HG03159 (cell line): ENCODE data around the gene CD2AP.
"Not testable (repeated sequence)": the region's sequence is repeated elsewhere in the genome, so short reads cannot be mapped to it uniquely, and the experiment has no call there.

Experiments
- ATAC-seq: cut with Tn5 transposase; IDR thresholded peaks from one replicate; pipeline ENCODE4 v1.9.1; 2021; ENCODE audit warnings: mild to moderate bottlenecking, moderate library complexity; ENCODE audit not compliant: unreplicated experiment

The CD2AP gene

GRCh38 chr6:47553243-47553642 lies 75.7 kb downstream of the CD2AP start:
- not testable (repeated sequence) for ATAC-seq

- not testable (repeated sequence) for ATAC-seq
Measured at GRCh38 chr6:47556459-47556858, 78.9 kb downstream of the CD2AP start.

GRCh38 chr6:47563162-47563561 lies 85.6 kb downstream of the CD2AP start:
- ATAC-seq: no peak

GRCh38 chr6:47566602-47567001 lies 89.0 kb downstream of the CD2AP start:
- not testable (repeated sequence) for ATAC-seq

GRCh38 chr6:47567586-47567985 lies 90.0 kb downstream of the CD2AP start:
- no peak for ATAC-seq

- no peak for ATAC-seq
Measured at GRCh38 chr6:47571488-47571887, 93.9 kb downstream of the CD2AP start.

- no peak for ATAC-seq
Measured at GRCh38 chr6:47573109-47573508, 95.5 kb downstream of the CD2AP start.

GRCh38 chr6:47574789-47575188 lies 97.2 kb downstream of the CD2AP start:
- no peak for ATAC-seq

- no peak for ATAC-seq
Measured at GRCh38 chr6:47579040-47579439, 101.5 kb downstream of the CD2AP start.

- ATAC-seq: peak; percentile 74
Measured at GRCh38 chr6:47581591-47581990, 104.0 kb downstream of the CD2AP start.

GRCh38 chr6:47587493-47587892 lies 109.9 kb downstream of the CD2AP start:
- no peak for ATAC-seq

- no peak for ATAC-seq
Measured at GRCh38 chr6:47592131-47592840, 114.7 kb downstream of the CD2AP start.

- ATAC-seq: no peak
Measured at GRCh38 chr6:47593979-47594378, 116.4 kb downstream of the CD2AP start.

- no peak for ATAC-seq
Measured at GRCh38 chr6:47595785-47596184, 118.2 kb downstream of the CD2AP start.

GRCh38 chr6:47598367-47598766 lies 120.8 kb downstream of the CD2AP start:
- ATAC-seq: no peak

- no peak for ATAC-seq
Measured at GRCh38 chr6:47599512-47599911, 121.9 kb downstream of the CD2AP start.

GRCh38 chr6:47603227-47603626 lies 125.6 kb downstream of the CD2AP start:
- no peak for ATAC-seq

GRCh38 chr6:47603995-47604394 lies 126.4 kb downstream of the CD2AP start:
- no peak for ATAC-seq

GRCh38 chr6:47621838-47622449 lies 144.4 kb downstream of the CD2AP start:
- ATAC-seq: no peak

- no peak for ATAC-seq
Measured at GRCh38 chr6:47626782-47627181, 149.2 kb downstream of the CD2AP start.

GRCh38 chr6:47628448-47629272 lies 151.1 kb downstream of the CD2AP start:
- ATAC-seq: no peak

GRCh38 chr6:47629954-47630353 lies 152.4 kb downstream of the CD2AP start:
- ATAC-seq: no peak
